ENCODE results near the gene CTNNA2. TPM values are rescaled to one million over a fixed set of nuclear protein-coding genes. Genes with fewer than 3 reads are reported as not detected.
"Not testable (repeated sequence)": the region's sequence is repeated elsewhere in the genome, so short reads cannot be mapped to it uniquely, and the experiment has no call there.

The CTNNA2 gene
- polyA plus RNA-seq, 3 donors = 4.1 to 5.4 (median 4.4) TPM

GRCh38 chr2:80122675-80123074 lies 609.8 kb downstream of the CTNNA2 start:
- DNase-seq (ENCODE audit: low read depth in 3 of 3, low spot score in 2 of 3) = no peak

DNA sequence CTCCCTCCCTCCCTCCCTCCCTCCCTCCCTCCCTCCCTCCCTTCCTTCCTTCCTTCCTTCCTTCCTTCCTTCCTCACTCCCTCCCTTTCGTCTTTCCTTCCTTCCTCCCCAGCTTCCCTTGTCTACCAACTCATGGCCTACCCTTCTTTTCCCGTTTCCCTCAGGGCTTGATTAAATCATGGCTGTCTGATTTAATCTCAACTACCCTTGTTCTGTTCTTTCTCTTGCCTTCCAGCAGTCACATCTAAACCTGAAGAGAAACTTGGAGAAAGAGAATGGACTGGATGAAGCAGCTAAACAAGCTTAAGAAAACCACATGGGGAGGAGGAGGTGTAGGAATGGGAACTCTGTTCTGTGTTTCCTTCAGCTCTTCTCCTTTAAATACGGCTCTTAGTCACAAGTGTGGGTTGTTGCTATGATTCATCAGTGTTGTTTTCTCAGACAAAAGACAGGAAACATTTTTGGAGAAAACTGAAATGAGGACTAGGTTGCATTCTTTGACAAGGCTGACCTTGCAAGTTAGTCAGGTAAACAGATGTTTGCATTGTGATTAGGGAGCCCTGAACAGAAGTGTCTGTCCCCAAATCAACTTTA lies 613.8 kb downstream of the CTNNA2 start:
- no peak for DNase-seq (ENCODE audit: low read depth in 3 of 3, low spot score in 2 of 3)

GRCh38 chr2:80128080-80128479 lies 615.2 kb downstream of the CTNNA2 start:
- DNase-seq (ENCODE audit: low read depth in 3 of 3, low spot score in 2 of 3) = no peak

DNA sequence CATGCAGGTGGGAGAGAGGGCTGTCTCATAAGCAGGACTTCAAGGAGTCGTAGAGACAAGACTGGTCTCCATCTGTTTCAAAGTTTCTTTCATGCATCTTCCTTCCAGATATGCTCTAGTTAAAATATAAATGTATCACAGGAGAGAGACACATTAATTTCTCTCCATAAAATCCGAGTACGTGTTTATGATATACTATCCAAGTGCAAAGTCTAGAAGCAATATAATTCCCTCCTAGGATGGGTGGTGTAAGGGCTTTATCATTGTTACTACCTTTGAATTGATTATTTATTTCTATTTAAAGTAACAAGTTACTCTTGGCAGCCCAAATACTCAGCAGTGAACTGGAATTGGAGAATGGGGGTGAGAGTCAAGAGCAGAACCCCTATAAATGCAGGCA lies 619.4 kb downstream of the CTNNA2 start:
- DNase-seq (ENCODE audit: low read depth in 3 of 3, low spot score in 2 of 3) = no peak

- DNase-seq (ENCODE audit: low read depth in 3 of 3, low spot score in 2 of 3) = no peak
Observed at GRCh38 chr2:80135001-80135400, 622.1 kb downstream of the CTNNA2 start.

- no peak for DNase-seq (ENCODE audit: low read depth in 3 of 3, low spot score in 2 of 3)
Observed at GRCh38 chr2:80136338-80136737, 623.5 kb downstream of the CTNNA2 start.

DNA sequence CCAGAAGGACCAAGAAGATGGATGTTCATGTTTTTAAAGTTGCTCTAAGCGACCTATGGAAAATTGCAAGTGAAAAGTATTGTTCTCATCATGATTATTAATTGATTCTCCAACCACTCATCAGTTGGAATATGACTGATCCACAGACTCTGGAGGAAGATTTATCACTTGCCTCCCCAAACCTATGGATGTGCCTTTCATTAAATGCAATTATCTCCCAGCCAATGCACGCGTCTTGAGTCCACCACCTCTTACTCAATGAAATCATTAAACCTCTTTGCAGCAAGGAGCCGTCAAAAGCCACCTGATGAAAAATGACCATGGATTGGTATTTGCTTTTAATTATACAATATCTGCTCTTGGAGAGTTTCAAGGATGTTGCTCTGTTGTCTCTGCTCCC lies 626.1 kb downstream of the CTNNA2 start:
- no peak for DNase-seq (ENCODE audit: low read depth in 3 of 3, low spot score in 2 of 3)

DNA sequence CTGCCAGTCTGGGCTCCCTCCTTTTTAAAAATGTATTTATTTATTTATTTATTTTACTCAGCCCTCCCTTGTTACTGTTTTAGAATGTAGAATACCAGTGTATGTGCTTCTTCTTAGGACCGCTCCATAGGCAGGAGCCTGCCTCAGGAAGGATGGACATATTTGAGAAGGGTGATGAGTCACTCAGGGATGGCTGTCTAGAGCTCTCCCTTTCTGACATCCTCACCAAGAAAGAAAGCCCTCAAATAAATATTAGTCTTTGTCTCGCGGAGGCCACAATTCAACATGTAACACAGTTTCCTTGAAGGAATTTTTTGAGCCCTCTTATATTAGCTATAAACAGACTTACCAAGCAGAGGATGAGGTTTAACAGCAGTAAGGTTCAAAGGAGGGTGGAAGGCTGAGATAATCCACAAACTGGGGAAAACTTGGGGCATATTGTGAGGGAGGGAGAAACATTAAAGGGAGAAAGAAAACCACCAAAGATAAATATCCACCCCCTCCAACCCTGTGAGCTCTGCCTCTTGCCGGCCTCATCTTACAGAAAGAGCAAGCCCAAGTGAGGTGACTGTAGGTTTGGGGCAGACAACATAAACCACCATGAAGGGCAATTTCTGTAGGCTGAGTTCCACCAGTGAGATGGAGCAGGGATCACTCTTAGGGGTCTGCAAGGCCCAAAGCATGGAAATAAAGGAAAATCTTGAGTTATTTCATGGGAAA lies 628.3 kb downstream of the CTNNA2 start:
- DNase-seq (ENCODE audit: low read depth in 3 of 3, low spot score in 2 of 3) = no peak

DNA sequence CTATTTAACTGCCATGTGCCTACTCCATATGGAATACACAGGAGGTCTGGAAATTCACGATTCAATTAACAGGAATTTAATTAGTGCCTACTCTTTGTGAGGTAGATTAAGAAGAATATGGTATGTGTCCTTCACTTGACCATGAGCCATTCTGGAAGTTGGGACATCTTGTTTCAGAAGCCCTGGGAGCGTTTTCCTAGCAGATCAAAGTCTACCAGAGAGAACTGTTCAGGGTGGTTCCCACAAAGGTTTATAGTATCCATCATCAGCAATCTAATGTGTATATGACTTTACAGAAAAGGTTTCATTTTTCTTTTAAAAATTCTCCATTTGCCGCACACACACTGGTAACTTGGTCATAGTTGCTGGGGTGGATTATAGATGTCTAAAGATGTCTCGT lies 632.6 kb downstream of the CTNNA2 start:
- no peak for DNase-seq (ENCODE audit: low read depth in 3 of 3, low spot score in 2 of 3)

GRCh38 chr2:80146757-80147156 lies 633.9 kb downstream of the CTNNA2 start:
- not testable (repeated sequence) for DNase-seq (ENCODE audit: low read depth in 3 of 3, low spot score in 2 of 3)

GRCh38 chr2:80147690-80148089 lies 634.8 kb downstream of the CTNNA2 start:
- DNase-seq (ENCODE audit: low read depth in 3 of 3, low spot score in 2 of 3) = no peak

DNA sequence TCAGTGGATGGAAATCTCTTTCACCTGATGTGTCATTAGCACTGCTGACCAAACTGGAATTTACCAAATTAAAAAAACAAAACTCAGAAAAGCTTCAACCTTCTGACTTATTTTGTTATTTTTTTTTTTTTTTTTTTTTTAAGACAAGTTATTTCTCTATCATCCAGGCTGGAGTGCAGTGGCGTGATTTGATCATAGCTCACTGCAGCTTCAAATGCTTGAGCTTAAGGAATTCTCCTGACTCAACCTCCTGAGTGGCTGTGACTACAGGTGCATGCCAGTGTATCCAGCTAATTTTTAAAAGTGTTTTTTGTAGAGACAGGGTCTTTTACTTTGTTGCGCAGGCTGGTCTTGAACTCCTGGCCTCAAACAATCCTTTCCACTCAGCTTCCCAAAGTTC lies 636.1 kb downstream of the CTNNA2 start:
- DNase-seq (ENCODE audit: low read depth in 3 of 3, low spot score in 2 of 3) = no peak

- DNase-seq (ENCODE audit: low read depth in 3 of 3, low spot score in 2 of 3) = no peak
Observed at GRCh38 chr2:80149991-80150390, 637.1 kb downstream of the CTNNA2 start.

DNA sequence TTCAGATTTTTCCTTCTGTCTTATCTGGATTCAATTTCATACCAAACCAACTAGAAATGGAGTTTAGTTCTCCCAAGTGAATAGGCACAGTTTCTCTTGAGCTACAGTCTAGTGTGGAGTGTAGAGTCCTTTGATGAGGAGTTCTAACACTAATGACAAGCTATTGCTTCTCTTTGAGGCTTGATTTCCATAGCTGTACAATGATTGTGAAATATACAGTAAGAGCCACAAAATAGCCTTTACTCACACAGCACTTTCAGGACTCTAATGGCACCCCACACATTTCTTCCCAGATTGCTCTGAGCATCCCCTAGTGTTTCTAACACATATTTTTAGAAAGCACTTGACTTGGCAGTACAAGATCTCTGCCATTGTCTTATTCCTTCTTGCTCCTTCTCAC lies 638.4 kb downstream of the CTNNA2 start:
- no peak for DNase-seq (ENCODE audit: low read depth in 3 of 3, low spot score in 2 of 3)

- DNase-seq (ENCODE audit: low read depth in 3 of 3, low spot score in 2 of 3) = no peak
Observed at GRCh38 chr2:80151651-80152050, 638.8 kb downstream of the CTNNA2 start.

GRCh38 chr2:80153151-80153550 lies 640.3 kb downstream of the CTNNA2 start:
- no peak for DNase-seq (ENCODE audit: low read depth in 3 of 3, low spot score in 2 of 3)

DNA sequence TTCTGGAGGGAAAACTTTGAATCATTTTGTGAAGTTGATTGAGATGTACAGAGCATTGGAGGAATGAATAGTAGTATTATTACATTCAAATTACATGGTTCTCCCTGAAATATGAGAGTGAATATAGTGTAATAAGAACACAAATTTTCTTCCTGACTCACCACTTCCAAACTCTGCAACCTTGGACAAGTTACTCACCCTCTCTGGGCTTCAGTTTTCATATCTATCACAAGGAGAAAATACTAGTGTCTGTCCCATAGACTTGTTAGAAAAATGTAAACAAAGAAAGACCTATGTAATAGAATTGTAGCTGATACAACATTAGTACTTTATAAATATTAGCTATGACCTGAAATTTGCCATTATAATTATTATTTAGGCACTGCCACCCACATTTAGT lies 640.9 kb downstream of the CTNNA2 start:
- DNase-seq (ENCODE audit: low read depth in 3 of 3, low spot score in 2 of 3) = no peak

DNA sequence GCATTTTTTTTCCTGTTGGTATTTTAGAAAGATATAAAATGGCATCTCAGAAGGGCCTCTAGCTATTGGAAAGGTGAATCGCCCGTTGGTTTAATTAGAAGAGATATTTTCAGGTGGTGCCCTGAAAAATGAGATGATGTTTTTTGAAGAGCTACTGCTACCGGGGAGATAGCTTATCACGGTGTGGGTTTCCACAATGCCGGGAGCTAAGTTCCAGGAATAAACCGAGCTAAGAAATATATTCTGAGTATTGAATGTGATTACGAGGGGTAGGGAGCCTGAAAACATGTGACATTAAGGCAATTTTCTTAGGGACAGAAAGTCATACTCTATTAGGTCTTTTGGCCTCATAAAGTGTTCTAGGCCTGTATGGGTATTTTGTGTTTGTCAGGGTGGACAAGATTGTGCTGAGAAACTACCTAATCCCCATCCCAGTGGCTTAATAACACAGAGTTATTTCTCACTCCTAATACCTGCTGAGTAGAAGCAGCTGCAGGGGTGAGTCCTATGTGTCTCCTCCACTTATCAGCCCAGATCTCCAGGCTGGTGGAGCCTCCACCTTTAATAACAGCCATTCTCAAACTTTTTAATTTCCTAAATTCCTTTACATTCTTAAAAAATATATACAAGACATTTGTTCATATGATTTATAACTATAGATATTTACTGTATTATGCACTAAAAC lies 641.5 kb downstream of the CTNNA2 start:
- no peak for DNase-seq (ENCODE audit: low read depth in 3 of 3, low spot score in 2 of 3)

GRCh38 chr2:80164375-80164774 lies 651.5 kb downstream of the CTNNA2 start:
- DNase-seq (ENCODE audit: low read depth in 3 of 3, low spot score in 2 of 3) = no peak

GRCh38 chr2:80166483-80167171 lies 653.8 kb downstream of the CTNNA2 start:
- DNase-seq (ENCODE audit: low read depth in 3 of 3, low spot score in 2 of 3) = no peak

DNA sequence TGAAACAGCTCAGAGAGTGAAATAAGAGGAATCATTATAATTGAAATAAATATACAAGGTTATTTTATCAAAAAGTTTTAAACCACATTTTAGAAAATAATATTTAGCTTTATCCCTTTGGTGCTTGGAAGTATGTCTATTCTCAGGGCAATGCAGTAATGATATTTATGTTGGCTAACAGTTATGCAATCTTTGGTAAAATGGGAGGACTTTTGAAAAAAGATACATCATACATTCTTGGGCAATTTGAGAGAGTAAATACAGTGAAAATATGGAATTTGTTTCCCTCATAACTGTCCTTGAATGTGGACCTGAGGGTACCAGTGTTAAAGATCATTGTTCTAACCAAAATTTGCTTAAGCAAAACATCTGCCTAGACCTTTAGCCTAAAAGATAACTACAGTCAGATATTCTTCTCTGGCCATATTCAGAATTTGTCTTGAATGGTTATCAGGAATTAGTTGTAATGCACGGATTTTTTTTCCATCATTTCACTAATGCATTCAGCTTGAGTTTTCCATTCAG lies 654.5 kb downstream of the CTNNA2 start:
- DNase-seq (ENCODE audit: low read depth in 3 of 3, low spot score in 2 of 3) = no peak

Measured in right renal cortex interstitium (tissue), 3 donors.